H1 (cell line): ENCODE results near the gene RPS6KL1. TPM values are rescaled to one million over a fixed set of nuclear protein-coding genes. Genes with fewer than 3 reads are reported as not detected.

Experiments used
- CEBPB ChIP-seq: IDR thresholded peaks from 2 replicates; pipeline ENCODE4 v1.6.1; 2012; ENCODE audit warnings: low read depth, low read length
- CHD7 ChIP-seq: fragments of 300-600 bp; sonication (generic); IDR thresholded peaks from 2 replicates; pipeline ENCODE4 v1.7.1; 2012; ENCODE audit warnings: low read length, moderate library complexity, mild to moderate bottlenecking, inconsistent platforms; ENCODE audit not compliant: insufficient replicate concordance
- FOSL1 ChIP-seq: IDR thresholded peaks from 2 replicates; pipeline ENCODE4 v1.6.1; 2011; ENCODE audit warnings: mild to moderate bottlenecking, low read depth, low read length, moderate library complexity; ENCODE audit not compliant: insufficient read depth
- HDAC2 ChIP-seq, 2 experiments: fragments of 300-600 bp in 1 of 2; sonication (generic) in 1 of 2; IDR thresholded peaks; 2 replicates each; pipeline ENCODE4 v1.6.1; 2011 to 2012; ENCODE audit warnings: low read depth in 2 of 2, low read length in 2 of 2, mild to moderate bottlenecking in 2 of 2, moderate library complexity in 2 of 2, borderline replicate concordance in 1 of 2, inconsistent platforms in 1 of 2
- KDM5A ChIP-seq: fragments of 200-600 bp; IDR thresholded peaks from 2 replicates; pipeline ENCODE4 v1.7.1; 2012; ENCODE audit warnings: mild to moderate bottlenecking, low read length, inconsistent platforms, mixed read lengths
- POLR2A ChIP-seq, 2 experiments: IDR thresholded peaks; 1 replicate in 1 of 2; 2 replicates in 1 of 2; pipeline ENCODE4 v1.6.1; 2011; ENCODE audit warnings: low read depth in 2 of 2, low read length in 2 of 2, mild to moderate bottlenecking in 2 of 2; ENCODE audit errors: control extremely low read depth in 1 of 2
- RAD21 ChIP-seq, 2 experiments: IDR thresholded peaks in 1 of 2; conservative IDR thresholded peaks in 1 of 2; 2 replicates each; pipeline ENCODE4 v1.6.1; 2011; ENCODE audit warnings: low read depth in 2 of 2, low read length in 2 of 2, improper control_type of control experiment in 1 of 2, inconsistent platforms in 1 of 2, mild to moderate bottlenecking in 1 of 2, moderate library complexity in 1 of 2
- RBBP5 ChIP-seq: IDR thresholded peaks from 2 replicates; pipeline ENCODE4 v1.7.1; 2012; ENCODE audit warnings: low read depth, mild to moderate bottlenecking, inconsistent platforms, low read length, moderate library complexity, borderline replicate concordance
- SP4 ChIP-seq: IDR thresholded peaks from 2 replicates; pipeline ENCODE4 v1.6.1; 2012; ENCODE audit warnings: low read length, inconsistent platforms
- TBP ChIP-seq: IDR thresholded peaks from 2 replicates; pipeline ENCODE4 v1.6.1; 2011; ENCODE audit warnings: low read depth, low read length, improper control_type of control experiment
- polyA plus RNA-seq, 7 experiments: library from polyadenylated mRNA; depleted of rRNA in 3 of 7; stranded (reverse) in 5 of 7; unstranded in 2 of 7; fragments of >200 nt in 5 of 7; fragments of 200-250 nt in 2 of 7; gene quantifications; 1 replicate in 5 of 7; 2 replicates in 1 of 7; 4 replicates in 1 of 7; pipeline versions ENCODE4 v1.2.1 to v1.2.3, GENCODE V29; 2011 to 2013; ENCODE audit warnings: missing spikeins in 2 of 7, mixed read lengths in 2 of 7
- total RNA-seq: library from RNA; stranded (reverse); fragmentation: NEBNext Ultra II Directional; extraction: Animal tissue kit (Norgen Biotek cat#: 25700); gene quantifications from 2 replicates; pipeline ENCODE4 v1.2.1, GENCODE V29; 2021

Gene RPS6KL1
- total and polyA plus RNA-seq, 2 of the 8 experiments (the other 6 are each of a cell fraction or from before 2014, with no cell fraction given), result 9.8 to 13.8 TPM

- TF ChIP-seq CHD7, result no peak
- no peak for TF ChIP-seq TBP
- TF ChIP-seq SP4, result no peak
- TF ChIP-seq CEBPB, result no peak
- TF ChIP-seq RBBP5, result no peak
- TF ChIP-seq KDM5A, result no peak
- no peak for TF ChIP-seq FOSL1
- TF ChIP-seq POLR2A (IDR thresholded peaks at IDR 0.05; ENCODE audit: control extremely low read depth in 1 of 2, low read depth in 2 of 2, low read length in 2 of 2), result 0 out of 3 replicates have a peak, but pooled peaks of 1 of the 2 experiments have one; percentile 54
- TF ChIP-seq HDAC2 (IDR thresholded peaks at IDR 0.05; ENCODE audit: borderline replicate concordance in 1 of 2, low read depth in 2 of 2, low read length in 2 of 2), result no peak
- peak; percentile 85 to 91 for TF ChIP-seq RAD21 (IDR thresholded peaks at IDR 0.05 in 1 of 2, conservative IDR thresholded peaks at IDR 0.05 in 1 of 2; ENCODE audit: low read depth in 2 of 2, low read length in 2 of 2)
These were observed 23.0 kb upstream of the RPS6KL1 start (continued) for GRCh38 chr14:74945852-74946658.
